ENCODE data around the gene INPP5D. TPM values are rescaled to one million over a fixed set of nuclear protein-coding genes. Genes with fewer than 3 reads are reported as not detected.

INPP5D gene
- total RNA-seq, 1 donor = under 0.01 TPM

GRCh38 chr2:233208382-233209116 lies 148.4 kb downstream of the INPP5D start:
- Histone ChIP-seq H3K36me3 (ENCODE audit: insufficient read depth, low read length) (no peaks in the 10 kb centered on the region), H3K27ac (ENCODE audit: low read depth, low read length) (no peak overlapping the region), H3K9me3 (ENCODE audit: low read depth, low read length) (no peaks in the 10 kb centered on the region), H4K20me1 (ENCODE audit: insufficient read depth, low read length) (peaks cover 9% of the 10 kb centered on the region), H3K27me3 (ENCODE audit: insufficient read depth, low read length) (peaks cover 27% of the 10 kb centered on the region), H3K79me2 (ENCODE audit: insufficient read depth, low read length) (no peaks in the 10 kb centered on the region), H2AFZ (ENCODE audit: low read length) (no peak overlapping the region), H3K4me1 (ENCODE audit: insufficient read depth, low read length) (peaks cover 17% of the 10 kb centered on the region), H3K4me2 (ENCODE audit: insufficient read depth, low read length) (no peak overlapping the region), H3K4me3 (ENCODE audit: insufficient read depth, low read length) (no peak overlapping the region)
- DNase-seq (ENCODE audit: insufficient read length, low spot score, missing footprints) = peak; percentile 89
- TF ChIP-seq, protein P1, sequence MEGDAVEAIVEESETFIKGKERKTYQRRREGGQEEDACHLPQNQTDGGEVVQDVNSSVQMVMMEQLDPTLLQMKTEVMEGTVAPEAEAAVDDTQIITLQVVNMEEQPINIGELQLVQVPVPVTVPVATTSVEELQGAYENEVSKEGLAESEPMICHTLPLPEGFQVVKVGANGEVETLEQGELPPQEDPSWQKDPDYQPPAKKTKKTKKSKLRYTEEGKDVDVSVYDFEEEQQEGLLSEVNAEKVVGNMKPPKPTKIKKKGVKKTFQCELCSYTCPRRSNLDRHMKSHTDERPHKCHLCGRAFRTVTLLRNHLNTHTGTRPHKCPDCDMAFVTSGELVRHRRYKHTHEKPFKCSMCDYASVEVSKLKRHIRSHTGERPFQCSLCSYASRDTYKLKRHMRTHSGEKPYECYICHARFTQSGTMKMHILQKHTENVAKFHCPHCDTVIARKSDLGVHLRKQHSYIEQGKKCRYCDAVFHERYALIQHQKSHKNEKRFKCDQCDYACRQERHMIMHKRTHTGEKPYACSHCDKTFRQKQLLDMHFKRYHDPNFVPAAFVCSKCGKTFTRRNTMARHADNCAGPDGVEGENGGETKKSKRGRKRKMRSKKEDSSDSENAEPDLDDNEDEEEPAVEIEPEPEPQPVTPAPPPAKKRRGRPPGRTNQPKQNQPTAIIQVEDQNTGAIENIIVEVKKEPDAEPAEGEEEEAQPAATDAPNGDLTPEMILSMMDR (IDR thresholded peaks at IDR 0.05; ENCODE audit: extremely low read depth, low read depth, low read length) = no peak

- peak; percentile 80 for DNase-seq (ENCODE audit: insufficient read length, low spot score, missing footprints)
- H3K4me1 ChIP-seq (ENCODE audit: insufficient read depth, low read length) = peaks cover 17% of the 10 kb centered on the region
- H3K79me2 ChIP-seq (ENCODE audit: insufficient read depth, low read length) = no peaks in the 10 kb centered on the region
- TF ChIP-seq, protein P1 (IDR thresholded peaks at IDR 0.05; ENCODE audit: extremely low read depth, low read depth, low read length) = no peak
- peaks cover 27% of the 10 kb centered on the region for H3K27me3 ChIP-seq (ENCODE audit: insufficient read depth, low read length)
- H2AFZ ChIP-seq (ENCODE audit: low read length) = no peak overlapping the region
- H3K9me3 ChIP-seq (ENCODE audit: low read depth, low read length) = no peaks in the 10 kb centered on the region
- peaks cover 9% of the 10 kb centered on the region for H4K20me1 ChIP-seq (ENCODE audit: insufficient read depth, low read length)
- no peaks in the 10 kb centered on the region for H3K36me3 ChIP-seq (ENCODE audit: insufficient read depth, low read length)
- no peak overlapping the region for H3K4me3 ChIP-seq (ENCODE audit: insufficient read depth, low read length)
- H3K27ac ChIP-seq (ENCODE audit: low read depth, low read length) = no peak overlapping the region
- no peak overlapping the region for H3K4me2 ChIP-seq (ENCODE audit: insufficient read depth, low read length)
Measured at GRCh38 chr2:233209117-233209532, 149.0 kb downstream of the INPP5D start.

GRCh38 chr2:233209533-233210171 lies 149.5 kb downstream of the INPP5D start:
- H3K27ac ChIP-seq (ENCODE audit: low read depth, low read length) = no peak overlapping the region
- H3K4me1 ChIP-seq (ENCODE audit: insufficient read depth, low read length) = peaks cover 17% of the 10 kb centered on the region
- no peak overlapping the region for H3K4me3 ChIP-seq (ENCODE audit: insufficient read depth, low read length)
- peaks cover 27% of the 10 kb centered on the region for H3K27me3 ChIP-seq (ENCODE audit: insufficient read depth, low read length)
- TF ChIP-seq, protein P1 (IDR thresholded peaks at IDR 0.05; ENCODE audit: extremely low read depth, low read depth, low read length) = no peak
- H4K20me1 ChIP-seq (ENCODE audit: insufficient read depth, low read length) = peaks cover 9% of the 10 kb centered on the region
- peak; percentile 93 for DNase-seq (ENCODE audit: insufficient read length, low spot score, missing footprints)
- H3K4me2 ChIP-seq (ENCODE audit: insufficient read depth, low read length) = no peak overlapping the region
- no peaks in the 10 kb centered on the region for H3K79me2 ChIP-seq (ENCODE audit: insufficient read depth, low read length)
- no peaks in the 10 kb centered on the region for H3K9me3 ChIP-seq (ENCODE audit: low read depth, low read length)
- H3K36me3 ChIP-seq (ENCODE audit: insufficient read depth, low read length) = no peaks in the 10 kb centered on the region
- H2AFZ ChIP-seq (ENCODE audit: low read length) = no peak overlapping the region

- DNase-seq (ENCODE audit: insufficient read length, low spot score, missing footprints) = no peak
- peaks cover 9% of the 10 kb centered on the region for H4K20me1 ChIP-seq (ENCODE audit: insufficient read depth, low read length)
- peaks cover 17% of the 10 kb centered on the region for H3K4me1 ChIP-seq (ENCODE audit: insufficient read depth, low read length)
- no peak overlapping the region for H3K4me3 ChIP-seq (ENCODE audit: insufficient read depth, low read length)
- no peak overlapping the region for H3K4me2 ChIP-seq (ENCODE audit: insufficient read depth, low read length)
- H3K36me3 ChIP-seq (ENCODE audit: insufficient read depth, low read length) = no peaks in the 10 kb centered on the region
- peaks cover 27% of the 10 kb centered on the region for H3K27me3 ChIP-seq (ENCODE audit: insufficient read depth, low read length)
- no peaks in the 10 kb centered on the region for H3K79me2 ChIP-seq (ENCODE audit: insufficient read depth, low read length)
- H2AFZ ChIP-seq (ENCODE audit: low read length) = no peak overlapping the region
- no peaks in the 10 kb centered on the region for H3K9me3 ChIP-seq (ENCODE audit: low read depth, low read length)
- TF ChIP-seq, protein P1 (IDR thresholded peaks at IDR 0.05; ENCODE audit: extremely low read depth, low read depth, low read length) = no peak
- H3K27ac ChIP-seq (ENCODE audit: low read depth, low read length) = no peak overlapping the region
Measured at GRCh38 chr2:233210281-233210680, 150.1 kb downstream of the INPP5D start.
